OCI-M1 (cell line): Measurements from ENCODE around the gene C1QC.

Source experiments
- DNase-seq: peaks from one replicate; lab custom pipeline; 2025; lab: John Stamatoyannopoulos, UW

C1QC gene

DNA sequence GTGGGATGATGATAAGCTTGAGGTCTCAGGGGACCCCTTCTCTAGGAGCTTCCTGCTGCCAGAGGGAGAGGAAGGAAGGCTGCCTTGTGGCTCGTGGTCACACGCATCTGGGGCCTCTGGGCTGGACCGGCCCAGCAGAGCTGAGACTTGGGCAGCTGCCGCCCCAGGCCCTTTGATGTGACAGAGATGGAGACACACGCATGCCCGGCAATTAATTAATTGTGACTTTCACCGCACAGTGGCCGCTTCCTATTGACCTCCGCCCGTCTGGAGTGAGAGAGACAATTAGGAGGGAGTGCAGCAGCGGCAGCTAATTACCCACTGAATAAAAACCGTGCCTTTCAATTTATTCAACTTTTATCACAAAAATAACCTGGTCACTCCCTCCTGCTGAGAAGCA lies 23.6 kb upstream of the C1QC start:
- DNase-seq, result no peak

DNA sequence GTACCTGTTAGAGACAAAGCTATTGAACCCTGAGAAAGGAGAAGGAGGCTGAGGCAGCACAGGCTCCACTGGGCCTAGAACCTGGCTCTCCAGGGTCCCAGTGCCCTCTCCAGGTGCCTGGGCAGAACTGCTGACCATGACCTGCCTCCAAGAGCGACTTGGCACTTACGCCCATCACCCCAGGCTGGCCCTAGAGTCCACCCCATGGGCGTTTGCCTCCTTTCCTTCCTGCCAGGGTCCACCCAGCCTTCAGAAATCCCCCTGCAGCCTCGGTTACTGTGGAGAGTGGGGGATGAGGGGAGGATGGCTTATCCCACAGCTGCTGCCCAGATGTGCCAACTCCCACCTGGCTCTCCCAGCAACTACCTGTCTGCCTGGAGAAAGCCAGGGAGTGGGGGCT lies 21.7 kb upstream of the C1QC start:
- DNase-seq, result no peak

DNA sequence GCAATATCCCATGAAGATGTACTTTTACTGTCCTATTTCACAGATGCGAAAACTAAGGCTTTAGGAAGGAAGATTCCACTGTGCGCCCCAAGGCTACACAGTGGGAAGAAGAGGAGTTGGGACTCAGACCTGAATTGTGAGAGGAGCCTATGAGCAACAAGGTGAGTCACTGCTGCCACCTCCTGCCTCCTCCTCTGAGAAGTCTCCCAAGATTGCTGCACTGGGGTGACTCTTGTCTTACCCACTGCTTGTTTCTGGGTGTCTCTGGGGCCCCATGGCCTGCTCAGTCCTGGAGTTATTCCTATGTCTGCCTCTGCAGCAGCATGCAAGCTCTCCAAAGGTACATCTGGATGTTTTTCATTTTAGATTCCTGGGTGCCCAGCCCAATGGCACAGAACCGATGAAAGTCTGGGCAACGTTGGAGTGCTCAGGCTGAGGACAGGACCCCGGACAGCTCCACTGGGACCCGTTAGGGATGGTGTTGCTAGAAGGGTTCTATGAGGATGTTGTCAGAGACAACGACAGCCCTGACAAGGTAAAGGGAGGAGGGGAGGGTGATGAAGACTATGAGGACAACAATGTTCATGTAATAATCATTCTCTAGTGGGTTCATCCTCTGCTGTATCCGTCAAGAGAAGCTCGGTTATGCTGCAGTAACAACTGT lies 18.0 kb upstream of the C1QC start:
- DNase-seq, result peak; percentile 10

- DNase-seq, result no peak
These were observed 16.9 kb upstream of the C1QC start for GRCh38 chr1:22626237-22627157.

GRCh38 chr1:22627331-22627730 lies 16.1 kb upstream of the C1QC start:
- DNase-seq, result no peak

DNA sequence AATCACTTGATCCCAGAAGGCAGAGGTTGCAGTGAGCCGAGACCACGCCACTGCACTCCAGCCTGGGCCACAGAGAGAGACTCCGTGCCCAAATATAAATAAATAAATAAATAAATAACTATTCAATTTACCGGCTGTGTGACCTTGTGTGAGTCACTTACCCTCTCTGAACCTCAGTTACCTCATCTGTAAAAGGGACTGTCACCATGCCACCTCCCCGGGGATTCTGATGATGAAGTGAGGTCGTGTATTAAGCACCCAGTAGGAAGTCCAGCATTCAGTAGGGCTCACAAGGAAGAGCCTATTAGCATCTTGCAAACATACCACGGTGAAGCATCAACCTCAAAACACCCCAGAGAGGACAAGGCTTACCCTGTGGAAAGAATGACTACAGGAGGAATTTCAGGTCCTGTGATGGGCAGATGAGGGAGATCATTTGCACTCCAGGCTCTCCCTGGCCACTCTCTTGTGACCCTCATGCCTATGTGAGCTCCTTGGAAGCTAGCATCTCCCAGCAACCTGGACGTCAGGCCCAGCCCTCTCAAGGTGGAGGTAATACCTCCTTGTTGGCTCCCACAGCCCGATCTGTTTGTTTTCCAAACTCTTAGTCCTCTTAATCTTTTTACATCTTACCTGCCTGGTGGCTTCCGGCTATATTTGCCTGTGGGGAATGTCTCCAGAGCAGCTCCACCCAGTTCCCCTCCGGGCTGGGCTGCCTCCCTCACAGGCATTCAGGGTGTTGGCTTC lies 14.6 kb upstream of the C1QC start:
- no peak for DNase-seq

DNA sequence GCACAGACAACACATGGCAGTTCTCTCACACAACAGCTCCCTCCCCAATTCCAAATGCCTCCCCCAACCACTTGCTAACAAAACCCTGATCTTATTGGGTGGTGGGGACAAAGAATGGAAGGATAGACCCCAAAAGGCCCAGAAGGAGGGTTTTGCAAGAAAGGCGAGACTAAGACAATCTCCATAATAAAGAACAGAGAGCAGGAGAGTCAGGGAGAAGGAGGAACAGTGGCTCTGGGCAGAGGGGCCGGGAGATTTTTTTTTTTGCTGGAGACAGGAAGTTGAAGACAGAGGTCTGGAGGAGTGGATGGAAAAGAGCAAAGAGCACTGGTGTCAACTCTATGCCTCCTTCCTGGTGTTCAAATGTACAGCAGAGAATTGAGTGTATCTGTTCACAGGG lies 13.5 kb upstream of the C1QC start:
- no peak for DNase-seq

DNA sequence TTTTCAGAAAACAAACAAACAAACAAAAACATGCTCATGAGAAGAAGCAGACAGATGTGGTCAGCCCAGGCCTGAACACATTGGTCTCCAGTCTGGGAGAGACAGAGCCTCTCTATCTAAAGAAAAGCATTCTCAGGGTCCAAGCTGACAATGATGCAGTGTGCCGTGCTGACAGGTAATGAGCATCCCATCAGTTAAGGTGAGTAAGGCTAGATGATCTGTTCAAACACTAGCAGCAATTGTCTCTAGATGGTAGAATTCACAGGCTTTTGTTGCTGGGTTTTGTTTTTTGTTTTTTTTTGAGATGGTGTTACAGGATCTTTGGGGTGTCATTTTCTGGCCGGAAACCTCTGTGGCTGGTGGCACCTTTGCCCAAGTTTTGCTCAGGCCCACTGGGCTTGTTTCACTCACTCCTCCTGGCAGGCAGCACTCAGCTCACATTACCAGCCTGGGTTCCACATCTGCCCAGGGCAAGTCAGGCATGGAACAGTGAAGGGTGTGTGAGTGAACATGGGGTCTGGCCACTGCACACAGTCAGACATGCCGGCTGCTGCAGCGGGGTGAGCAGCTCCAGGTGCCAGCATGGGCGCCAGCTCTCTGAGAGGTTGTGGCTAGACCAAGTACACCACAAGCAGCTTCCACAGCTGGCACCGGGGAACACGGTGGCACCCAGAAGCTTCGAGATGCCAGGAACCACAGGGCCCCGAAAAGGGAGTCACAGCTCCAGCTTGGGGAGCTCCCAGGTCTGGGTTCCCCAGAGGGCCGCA lies 9.6 kb upstream of the C1QC start:
- DNase-seq, result no peak

- DNase-seq, result no peak
These were observed 8.0 kb upstream of the C1QC start for GRCh38 chr1:22635436-22635835.

GRCh38 chr1:22636353-22636752 lies 7.1 kb upstream of the C1QC start, which contains the start of gene C1QA:
TSS of gene C1QA (plus strand) at chr1:22636628. CDS start at chr1:22637617, 989 bp downstream.
- peak; percentile 22 for DNase-seq

- DNase-seq, result no peak
These were observed 6.5 kb upstream of the C1QC start for GRCh38 chr1:22636927-22637326.

DNA sequence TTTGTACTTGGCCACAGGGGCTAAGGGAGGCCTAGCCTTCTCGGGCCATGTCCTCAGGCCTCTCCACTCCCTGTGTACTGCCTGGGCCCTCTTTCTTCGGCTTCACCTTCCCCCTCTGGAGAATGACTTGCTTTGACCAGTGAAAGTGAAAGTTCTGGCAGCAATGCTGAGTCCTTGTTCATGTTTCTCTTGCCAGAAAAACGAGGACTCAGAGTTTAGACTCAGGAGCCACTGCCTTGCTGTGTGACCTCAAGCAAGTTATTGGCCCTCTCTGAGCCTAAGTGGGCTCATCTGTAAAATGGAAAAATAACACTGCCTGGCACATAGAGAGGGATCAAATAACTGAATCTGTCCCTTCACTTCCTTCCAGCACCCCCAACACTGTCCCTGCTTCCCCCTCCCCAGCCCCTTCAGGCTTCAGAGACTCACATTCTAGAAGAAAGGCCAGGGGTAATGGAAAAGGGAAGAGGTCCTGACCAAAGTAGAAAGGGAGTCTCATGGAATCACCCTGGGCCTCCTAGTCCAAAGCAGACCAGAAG lies 5.5 kb upstream of the C1QC start:
- no peak for DNase-seq

GRCh38 chr1:22638476-22639234 lies 4.8 kb upstream of the C1QC start:
- DNase-seq, result no peak

DNA sequence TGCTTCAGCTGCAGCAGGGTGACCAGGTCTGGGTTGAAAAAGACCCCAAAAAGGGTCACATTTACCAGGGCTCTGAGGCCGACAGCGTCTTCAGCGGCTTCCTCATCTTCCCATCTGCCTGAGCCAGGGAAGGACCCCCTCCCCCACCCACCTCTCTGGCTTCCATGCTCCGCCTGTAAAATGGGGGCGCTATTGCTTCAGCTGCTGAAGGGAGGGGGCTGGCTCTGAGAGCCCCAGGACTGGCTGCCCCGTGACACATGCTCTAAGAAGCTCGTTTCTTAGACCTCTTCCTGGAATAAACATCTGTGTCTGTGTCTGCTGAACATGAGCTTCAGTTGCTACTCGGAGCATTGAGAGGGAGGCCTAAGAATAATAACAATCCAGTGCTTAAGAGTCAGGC lies 4.1 kb upstream of the C1QC start:
- DNase-seq, result peak; percentile 40

GRCh38 chr1:22641247-22641646 lies 2.2 kb upstream of the C1QC start:
- no peak for DNase-seq

- peak; percentile 62 for DNase-seq
These were observed 1.4 kb upstream of the C1QC start for GRCh38 chr1:22641906-22642636.

DNA sequence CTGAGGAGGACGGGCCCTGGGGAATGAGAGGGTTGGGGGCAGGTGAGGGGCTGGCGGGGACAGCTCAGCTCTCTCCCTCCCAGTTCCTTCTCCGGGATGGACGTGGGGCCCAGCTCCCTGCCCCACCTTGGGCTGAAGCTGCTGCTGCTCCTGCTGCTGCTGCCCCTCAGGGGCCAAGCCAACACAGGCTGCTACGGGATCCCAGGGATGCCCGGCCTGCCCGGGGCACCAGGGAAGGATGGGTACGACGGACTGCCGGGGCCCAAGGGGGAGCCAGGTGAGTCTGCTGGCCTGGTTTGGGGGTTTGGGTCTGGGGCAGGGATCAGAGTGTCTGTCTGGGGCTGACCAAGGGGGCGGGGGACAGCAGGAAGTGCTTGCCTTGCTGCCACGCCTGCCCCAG lies 495 bp downstream of the C1QC start:
- DNase-seq, result no peak

DNA sequence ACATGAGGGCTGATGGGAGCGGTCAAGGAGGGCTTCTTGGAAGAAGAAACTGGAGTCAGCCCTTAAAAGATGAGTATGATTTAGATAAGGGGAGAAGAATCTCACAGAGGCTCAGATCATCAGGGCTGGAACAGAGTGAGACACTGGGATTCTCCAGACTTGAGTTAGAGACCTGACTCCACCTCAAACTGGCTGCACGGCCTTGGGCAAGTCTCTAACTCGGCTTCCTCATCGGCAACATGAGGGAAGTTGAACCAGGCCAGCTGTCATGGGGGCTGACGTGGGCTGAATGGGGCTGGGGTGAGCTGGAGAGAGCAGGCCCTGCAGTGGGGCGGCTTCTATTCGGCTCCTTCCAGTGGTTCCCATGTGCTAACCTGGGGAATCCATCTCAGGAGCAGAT lies 2.5 kb downstream of the C1QC start:
- no peak for DNase-seq

DNA sequence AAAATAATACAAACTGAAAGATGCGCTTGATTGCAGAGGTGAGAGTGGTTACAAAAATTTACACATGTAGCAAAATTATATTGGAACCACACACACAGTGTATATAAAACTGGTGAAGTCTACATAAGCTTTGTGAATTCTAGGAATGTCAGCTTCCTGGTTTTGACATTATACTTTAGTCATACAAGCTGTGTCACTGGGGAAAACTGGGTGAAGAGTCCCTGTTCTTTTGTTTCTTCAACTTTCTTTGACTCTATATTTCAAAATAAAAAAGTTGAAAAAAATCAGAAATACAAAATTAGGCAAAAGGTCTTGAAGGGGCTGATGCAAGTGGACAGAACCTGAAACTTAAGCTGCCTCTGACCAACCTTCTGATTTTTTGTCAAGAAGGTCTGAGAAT lies 3.0 kb downstream of the C1QC start:
- DNase-seq, result no peak

DNA sequence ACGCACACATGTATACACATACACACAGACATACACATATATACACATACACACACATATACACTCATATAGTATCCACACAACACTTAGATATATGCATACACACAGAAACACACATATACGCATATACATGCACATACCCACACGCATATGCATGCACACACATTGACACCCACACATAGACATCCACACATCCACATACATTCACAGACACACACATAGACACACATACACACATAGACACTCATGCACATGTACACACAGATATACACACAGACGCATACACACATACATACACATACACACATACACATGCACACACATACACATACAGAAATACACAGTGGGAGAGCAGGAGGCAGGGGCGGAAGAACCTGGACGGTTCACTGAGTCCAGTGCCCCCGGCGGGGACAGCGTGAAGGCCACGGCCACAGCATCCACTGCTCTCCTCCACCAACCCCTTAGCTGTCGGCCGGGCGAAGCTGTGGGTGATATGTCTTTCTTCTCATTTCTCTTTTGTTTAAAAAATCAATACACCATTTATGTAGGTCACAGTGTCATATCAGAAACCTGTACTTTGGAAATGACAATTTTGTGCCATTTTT lies 6.8 kb downstream of the C1QC start:
- no peak for DNase-seq
